ENCODE data around the gene GULP1.

The GULP1 gene

GRCh38 chr2:188322569-188323551 lies 31.2 kb downstream of the GULP1 start:
- Mint-ChIP-seq H3K4me3 (no peak overlapping the region), H3K9me3 (no peaks in the 10 kb centered on the region), H3K4me1 (ENCODE audit: low read depth) (no peaks in the 10 kb centered on the region), H3K36me3 (ENCODE audit: low read depth) (no peaks in the 10 kb centered on the region), H3K27me3 (ENCODE audit: low read depth) (no peaks in the 10 kb centered on the region), H3K27ac (no peak overlapping the region)
- no peak for DNase-seq (ENCODE audit: low spot score)

DNA sequence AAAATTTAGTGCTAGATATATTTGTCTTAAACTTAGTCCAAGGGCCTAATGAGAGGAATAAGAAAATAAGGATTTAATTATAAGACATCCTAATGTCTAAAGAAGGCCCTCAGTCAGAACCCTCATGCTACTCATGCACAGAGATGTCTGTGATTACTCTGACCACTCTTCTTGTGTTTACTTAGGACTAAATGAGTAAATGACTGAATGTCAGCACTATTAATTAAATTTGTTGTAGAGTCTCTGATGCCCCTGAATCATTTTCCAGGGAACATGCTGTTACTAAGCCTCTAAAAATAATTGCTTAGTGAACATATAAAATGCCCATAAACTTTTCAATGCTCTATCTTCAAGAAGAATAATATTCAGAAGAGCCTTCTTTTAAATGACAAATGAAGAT lies 32.4 kb downstream of the GULP1 start:
- DNase-seq (ENCODE audit: low spot score): no peak
- Mint-ChIP-seq H3K36me3 (ENCODE audit: low read depth) (no peaks in the 10 kb centered on the region), H3K9me3 (no peaks in the 10 kb centered on the region), H3K4me1 (ENCODE audit: low read depth) (no peaks in the 10 kb centered on the region), H3K4me3 (no peak overlapping the region), H3K27ac (no peak overlapping the region), H3K27me3 (ENCODE audit: low read depth) (no peaks in the 10 kb centered on the region)

DNA sequence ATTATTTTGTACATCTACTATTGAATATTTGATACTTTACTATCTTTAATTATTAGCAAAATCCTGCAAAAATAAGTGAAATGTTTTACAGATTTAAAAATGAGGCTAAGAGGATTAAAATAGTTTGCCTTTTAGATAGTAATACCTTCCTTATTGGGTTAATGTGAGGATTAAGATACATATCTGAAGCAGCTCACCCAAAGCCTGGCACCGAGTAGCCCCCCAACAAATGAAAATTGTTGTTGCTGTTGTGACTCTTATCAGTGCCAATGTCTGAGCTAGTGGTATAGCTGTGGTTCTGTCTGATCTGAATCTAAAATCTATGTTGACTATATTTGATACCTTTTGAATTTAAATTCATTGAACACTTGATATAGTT lies 34.6 kb downstream of the GULP1 start:
- no peaks in the 10 kb centered on the region for H3K36me3 Mint-ChIP-seq (ENCODE audit: low read depth)
- H3K4me1 Mint-ChIP-seq (ENCODE audit: low read depth): no peaks in the 10 kb centered on the region
- no peak overlapping the region for H3K27ac Mint-ChIP-seq
- no peak overlapping the region for H3K4me3 Mint-ChIP-seq
- no peak for DNase-seq (ENCODE audit: low spot score)
- H3K27me3 Mint-ChIP-seq (ENCODE audit: low read depth): no peaks in the 10 kb centered on the region
- no peaks in the 10 kb centered on the region for H3K9me3 Mint-ChIP-seq

- Mint-ChIP-seq H3K4me3 (no peak overlapping the region), H3K27ac (no peak overlapping the region)
- DNase-seq (ENCODE audit: low spot score): no peak
Measured at GRCh38 chr2:188326669-188327301, 35.1 kb downstream of the GULP1 start.

GRCh38 chr2:188327518-188328213 lies 36.0 kb downstream of the GULP1 start:
- Mint-ChIP-seq H3K27me3 (ENCODE audit: low read depth) (no peaks in the 10 kb centered on the region), H3K4me1 (ENCODE audit: low read depth) (no peaks in the 10 kb centered on the region), H3K27ac (no peak overlapping the region), H3K4me3 (no peak overlapping the region), H3K36me3 (ENCODE audit: low read depth) (no peaks in the 10 kb centered on the region), H3K9me3 (no peaks in the 10 kb centered on the region)
- no peak for DNase-seq (ENCODE audit: low spot score)

More at GRCh38 chr2:188326669-188327301, 35.1 kb downstream of the GULP1 start:
- no peaks in the 10 kb centered on the region for H3K36me3 Mint-ChIP-seq (ENCODE audit: low read depth)
- H3K4me1 Mint-ChIP-seq (ENCODE audit: low read depth): no peaks in the 10 kb centered on the region
- H3K9me3 Mint-ChIP-seq: no peaks in the 10 kb centered on the region
- no peaks in the 10 kb centered on the region for H3K27me3 Mint-ChIP-seq (ENCODE audit: low read depth)

DNA sequence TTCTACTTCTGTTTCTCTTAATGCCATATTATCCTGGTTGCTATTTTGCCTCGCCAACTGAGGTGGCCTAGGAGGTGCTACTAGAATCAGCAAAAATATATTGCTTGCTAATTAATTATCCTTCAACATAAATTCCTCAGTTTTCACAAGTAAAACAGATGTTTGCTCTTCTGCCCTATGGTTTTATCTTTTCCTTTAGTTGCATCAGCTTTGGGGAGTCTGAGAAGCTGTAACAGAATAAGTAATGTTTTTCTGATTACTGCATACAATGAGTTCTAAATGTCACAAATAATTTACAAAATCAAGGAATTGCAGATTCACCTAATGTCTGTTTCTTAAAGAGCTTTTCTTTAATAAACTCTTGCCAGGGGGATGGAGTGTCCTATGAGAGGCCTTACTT lies 36.7 kb downstream of the GULP1 start:
- Mint-ChIP-seq H3K4me3 (no peak overlapping the region), H3K9me3 (no peaks in the 10 kb centered on the region), H3K27me3 (ENCODE audit: low read depth) (no peaks in the 10 kb centered on the region), H3K27ac (no peak overlapping the region), H3K4me1 (ENCODE audit: low read depth) (no peaks in the 10 kb centered on the region), H3K36me3 (ENCODE audit: low read depth) (no peaks in the 10 kb centered on the region)
- no peak for DNase-seq (ENCODE audit: low spot score)

- H3K27me3 Mint-ChIP-seq (ENCODE audit: low read depth): no peaks in the 10 kb centered on the region
- no peak for DNase-seq (ENCODE audit: low spot score)
- no peak overlapping the region for H3K4me3 Mint-ChIP-seq
Measured at GRCh38 chr2:188330316-188331053, 38.8 kb downstream of the GULP1 start.

DNA sequence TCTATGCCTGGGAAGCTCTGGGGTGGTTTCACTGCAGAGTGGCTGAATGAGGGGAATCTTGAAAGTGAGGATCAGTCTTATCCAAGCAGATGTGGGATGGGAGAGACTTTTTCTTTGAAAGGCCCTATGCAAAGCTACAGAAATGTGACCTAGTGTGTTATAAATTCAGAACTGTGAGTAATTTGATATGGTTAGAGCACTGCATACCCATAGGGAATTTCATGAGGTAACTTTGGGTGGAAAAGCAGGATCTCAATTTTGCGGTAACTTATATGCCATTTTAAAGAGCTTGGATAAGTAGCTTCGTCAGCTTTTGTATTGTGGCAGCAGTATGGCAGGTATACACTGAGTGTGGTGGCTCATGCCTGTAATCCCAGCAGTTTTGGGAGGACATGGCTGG lies 40.9 kb downstream of the GULP1 start:
- Mint-ChIP-seq H3K9me3 (no peaks in the 10 kb centered on the region), H3K27ac (no peak overlapping the region), H3K4me1 (ENCODE audit: low read depth) (no peaks in the 10 kb centered on the region), H3K27me3 (ENCODE audit: low read depth) (no peaks in the 10 kb centered on the region), H3K4me3 (no peak overlapping the region), H3K36me3 (ENCODE audit: low read depth) (no peaks in the 10 kb centered on the region)
- no peak for DNase-seq (ENCODE audit: low spot score)

More at GRCh38 chr2:188330316-188331053, 38.8 kb downstream of the GULP1 start:
- Mint-ChIP-seq H3K4me1 (ENCODE audit: low read depth) (no peaks in the 10 kb centered on the region), H3K27ac (no peak overlapping the region), H3K9me3 (no peaks in the 10 kb centered on the region), H3K36me3 (ENCODE audit: low read depth) (no peaks in the 10 kb centered on the region)

- DNase-seq (ENCODE audit: low spot score): no peak
- H3K4me1 Mint-ChIP-seq (ENCODE audit: low read depth): no peaks in the 10 kb centered on the region
- no peak overlapping the region for H3K27ac Mint-ChIP-seq
- H3K4me3 Mint-ChIP-seq: no peak overlapping the region
- H3K36me3 Mint-ChIP-seq (ENCODE audit: low read depth): no peaks in the 10 kb centered on the region
- no peaks in the 10 kb centered on the region for H3K27me3 Mint-ChIP-seq (ENCODE audit: low read depth)
- H3K9me3 Mint-ChIP-seq: no peaks in the 10 kb centered on the region
Measured at GRCh38 chr2:188333751-188334524, 42.3 kb downstream of the GULP1 start.

DNA sequence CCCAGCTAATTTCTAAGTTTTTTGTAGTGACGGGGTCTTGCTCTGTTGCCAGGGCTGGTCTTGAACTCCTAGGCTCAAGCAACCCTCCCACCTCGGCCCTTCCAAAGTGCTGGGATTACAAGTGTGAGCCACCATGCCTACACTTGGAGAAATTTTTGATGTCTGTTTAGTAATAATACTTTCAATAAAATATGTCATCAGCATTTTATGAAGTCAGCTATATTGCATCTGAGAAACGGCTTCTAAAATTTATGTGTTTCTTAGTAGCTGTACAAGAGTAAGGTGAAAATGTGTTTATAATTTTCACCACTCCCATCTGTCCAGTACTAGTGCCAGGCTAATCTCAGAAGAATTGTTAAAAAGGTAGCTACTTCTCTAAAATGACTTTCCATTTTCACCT lies 46.8 kb downstream of the GULP1 start:
- no peaks in the 10 kb centered on the region for H3K36me3 Mint-ChIP-seq (ENCODE audit: low read depth)
- no peak overlapping the region for H3K27ac Mint-ChIP-seq
- H3K27me3 Mint-ChIP-seq (ENCODE audit: low read depth): no peaks in the 10 kb centered on the region
- no peak for DNase-seq (ENCODE audit: low spot score)
- no peaks in the 10 kb centered on the region for H3K4me1 Mint-ChIP-seq (ENCODE audit: low read depth)
- no peaks in the 10 kb centered on the region for H3K9me3 Mint-ChIP-seq
- no peak overlapping the region for H3K4me3 Mint-ChIP-seq

GRCh38 chr2:188340257-188340656 lies 48.6 kb downstream of the GULP1 start:
- H3K27ac Mint-ChIP-seq: no peak overlapping the region
- H3K36me3 Mint-ChIP-seq (ENCODE audit: low read depth): no peaks in the 10 kb centered on the region
- no peaks in the 10 kb centered on the region for H3K27me3 Mint-ChIP-seq (ENCODE audit: low read depth)
- H3K9me3 Mint-ChIP-seq: no peaks in the 10 kb centered on the region
- H3K4me1 Mint-ChIP-seq (ENCODE audit: low read depth): no peaks in the 10 kb centered on the region
- no peak for DNase-seq (ENCODE audit: low spot score)
- no peak overlapping the region for H3K4me3 Mint-ChIP-seq

GRCh38 chr2:188345020-188345419 lies 53.3 kb downstream of the GULP1 start:
- no peaks in the 10 kb centered on the region for H3K27me3 Mint-ChIP-seq (ENCODE audit: low read depth)
- no peak overlapping the region for H3K27ac Mint-ChIP-seq
- no peak overlapping the region for H3K4me3 Mint-ChIP-seq

DNA sequence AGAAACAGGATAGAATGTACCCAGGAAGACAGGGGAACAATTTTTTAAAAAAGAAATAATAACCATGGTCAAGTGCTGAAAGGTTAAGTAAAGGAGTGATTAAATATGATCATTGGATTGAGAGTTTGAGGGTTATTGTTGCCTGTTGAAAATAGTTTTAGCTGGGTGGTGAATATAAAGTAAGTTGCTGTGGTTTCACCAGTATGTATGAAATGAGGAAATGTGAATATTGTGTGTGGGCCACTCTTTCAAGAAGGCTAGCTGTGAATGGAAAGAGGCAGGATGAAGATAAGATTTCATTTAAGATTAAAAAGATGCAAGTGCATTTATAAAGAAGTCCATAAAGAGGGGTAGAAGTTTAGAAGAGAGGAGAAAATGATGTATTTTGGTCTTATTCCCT lies 53.8 kb downstream of the GULP1 start:
- Mint-ChIP-seq H3K9me3 (no peaks in the 10 kb centered on the region), H3K4me1 (ENCODE audit: low read depth) (no peaks in the 10 kb centered on the region), H3K27ac (no peak overlapping the region), H3K4me3 (no peak overlapping the region), H3K36me3 (ENCODE audit: low read depth) (no peaks in the 10 kb centered on the region), H3K27me3 (ENCODE audit: low read depth) (no peaks in the 10 kb centered on the region)
- DNase-seq (ENCODE audit: low spot score): no peak

More at GRCh38 chr2:188345020-188345419, 53.3 kb downstream of the GULP1 start:
- H3K9me3 Mint-ChIP-seq: no peaks in the 10 kb centered on the region
- DNase-seq (ENCODE audit: low spot score): no peak
- H3K4me1 Mint-ChIP-seq (ENCODE audit: low read depth): no peaks in the 10 kb centered on the region
- H3K36me3 Mint-ChIP-seq (ENCODE audit: low read depth): no peaks in the 10 kb centered on the region
